Stimulated activated CD8-positive, alpha-beta memory T cell treated with anti-CD3 and anti-CD28 coated beads, Interleukin-4, amount 100 ng/mL, for 4 hours (primary cell): ENCODE measurements around the gene SP2.
A peak's percentile ranks its signal among the peaks of the same experiment; 100 is the strongest.

ENCODE experiments used
- DNase-seq, 2 donors: peaks; one replicate each; pipeline ENCODE4 v3.0.0-alpha.2; 2020; ENCODE audit warnings: low read depth in 2 of 2, low spot score in 1 of 2

Gene SP2

GRCh38 chr17:47889734-47890529 lies 6.1 kb upstream of the SP2 start:
- DNase-seq: peak; percentile 79 to 94

DNA sequence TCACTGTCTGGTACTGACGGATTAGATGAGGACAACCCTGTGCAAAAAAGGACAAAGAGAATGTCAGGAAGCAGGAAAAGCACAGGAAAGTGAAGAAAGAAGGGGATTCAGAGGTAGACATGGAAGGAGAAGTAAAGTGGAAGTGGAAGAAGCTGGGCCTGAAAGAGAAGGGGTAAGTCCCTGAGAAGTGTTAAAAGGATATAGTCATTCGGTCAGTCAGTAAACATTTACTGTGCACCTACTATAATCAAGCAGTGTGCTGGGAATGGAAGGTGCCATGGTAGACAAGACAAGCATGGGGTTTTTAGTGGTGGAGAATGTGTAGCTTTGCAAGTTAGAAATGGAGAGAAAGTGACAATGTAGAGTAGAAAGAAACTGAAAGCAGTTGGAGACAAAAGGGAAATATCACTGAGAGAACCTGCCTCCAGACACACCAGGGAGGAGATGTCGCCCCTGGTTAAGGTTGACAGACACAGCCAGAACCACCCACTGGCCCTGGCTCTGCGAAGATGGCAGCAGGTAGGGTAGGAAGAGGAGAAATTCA lies 4.4 kb upstream of the SP2 start:
- DNase-seq: no peak

- DNase-seq: no peak
Measured at GRCh38 chr17:47894498-47895346, 1.3 kb upstream of the SP2 start.

- DNase-seq: no peak
Measured at GRCh38 chr17:47895347-47895855, 635 bp upstream of the SP2 start.

GRCh38 chr17:47896672-47897490 lies 845 bp downstream of the SP2 start:
- DNase-seq: peak; percentile 1 to 6

- no peak for DNase-seq
Measured at GRCh38 chr17:47897561-47897960, 1.5 kb downstream of the SP2 start.

- no peak for DNase-seq
Measured at GRCh38 chr17:47898241-47898640, 2.2 kb downstream of the SP2 start.

GRCh38 chr17:47899643-47900042 lies 3.6 kb downstream of the SP2 start:
- no peak for DNase-seq

DNA sequence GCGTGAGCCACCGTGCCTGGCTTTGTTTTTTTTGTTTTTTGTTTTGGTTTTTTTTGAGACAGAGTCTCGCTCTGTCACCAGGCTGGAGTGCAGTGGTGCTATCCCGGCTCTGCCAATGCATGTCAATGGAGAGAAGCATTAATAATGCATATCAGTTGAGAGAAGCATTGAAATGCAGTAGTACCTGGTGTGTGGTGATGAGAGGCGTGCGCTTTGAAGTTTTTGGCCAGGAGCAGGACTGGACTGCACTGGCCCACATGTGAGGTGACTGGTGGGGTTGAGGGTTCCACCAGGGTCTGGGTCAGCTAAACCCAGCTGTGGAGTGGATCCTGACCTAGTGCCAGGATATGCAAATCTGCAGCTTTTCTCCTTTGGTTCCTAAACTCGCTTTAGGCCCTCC lies 5.4 kb downstream of the SP2 start:
- no peak for DNase-seq

DNA sequence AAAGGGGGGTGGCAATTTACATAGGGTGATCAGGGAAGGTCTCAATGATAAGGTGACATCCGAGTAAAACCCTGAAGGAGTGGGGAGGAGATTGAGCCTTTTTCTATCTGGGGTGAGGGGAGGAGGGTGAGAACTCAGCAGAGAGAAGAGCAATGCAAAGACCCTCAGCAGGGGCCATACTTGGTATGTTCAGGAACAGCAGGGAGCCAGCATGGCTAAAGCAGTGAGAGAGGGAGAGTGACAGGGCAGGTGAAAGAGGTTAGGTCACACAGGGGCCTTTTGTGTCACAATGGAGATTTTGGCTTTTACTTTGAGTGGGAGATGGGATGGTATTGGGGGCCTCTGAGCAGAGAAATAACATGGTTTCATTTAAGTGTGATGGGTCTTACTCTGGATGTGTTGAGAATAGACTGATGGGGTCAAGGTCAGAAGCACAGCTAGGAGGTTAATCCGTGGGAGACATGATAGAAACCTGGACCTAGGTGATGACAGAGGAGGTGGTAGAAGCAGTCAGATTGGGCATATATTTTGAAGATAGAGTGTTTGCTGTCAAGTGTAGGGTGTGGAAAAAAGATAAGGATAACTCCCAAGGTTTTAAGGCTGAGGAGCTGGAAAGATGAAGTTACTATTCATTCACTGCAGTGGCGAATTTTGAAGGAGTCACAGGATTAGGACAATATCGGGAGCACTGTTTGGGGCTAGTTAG lies 6.2 kb downstream of the SP2 start:
- DNase-seq: no peak

DNA sequence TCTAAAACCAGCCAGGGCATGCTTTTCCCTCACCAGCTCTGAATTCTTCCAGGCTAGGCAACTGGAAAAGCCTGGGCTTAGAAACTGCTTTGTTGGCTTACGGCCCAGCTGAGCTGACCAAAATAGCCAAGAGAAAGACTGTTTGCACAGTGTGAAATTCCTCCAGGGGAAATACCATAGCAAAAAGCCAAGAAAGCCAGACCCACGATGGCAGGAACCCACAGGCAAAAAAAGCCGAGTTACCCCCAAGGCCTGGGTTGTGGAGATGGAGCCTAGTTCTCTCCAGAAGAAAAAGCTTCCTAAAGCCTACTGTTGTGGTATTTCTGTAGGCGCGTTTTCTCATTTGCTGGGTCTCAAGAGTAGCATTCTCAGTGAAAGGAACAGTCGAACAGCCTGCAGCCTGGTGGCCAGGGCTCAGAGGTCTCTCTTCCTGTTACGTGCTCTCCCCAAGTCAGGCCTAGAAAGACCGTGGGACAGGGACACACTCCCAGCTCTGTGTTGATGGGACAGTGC lies 9.2 kb downstream of the SP2 start:
- DNase-seq: no peak

DNA sequence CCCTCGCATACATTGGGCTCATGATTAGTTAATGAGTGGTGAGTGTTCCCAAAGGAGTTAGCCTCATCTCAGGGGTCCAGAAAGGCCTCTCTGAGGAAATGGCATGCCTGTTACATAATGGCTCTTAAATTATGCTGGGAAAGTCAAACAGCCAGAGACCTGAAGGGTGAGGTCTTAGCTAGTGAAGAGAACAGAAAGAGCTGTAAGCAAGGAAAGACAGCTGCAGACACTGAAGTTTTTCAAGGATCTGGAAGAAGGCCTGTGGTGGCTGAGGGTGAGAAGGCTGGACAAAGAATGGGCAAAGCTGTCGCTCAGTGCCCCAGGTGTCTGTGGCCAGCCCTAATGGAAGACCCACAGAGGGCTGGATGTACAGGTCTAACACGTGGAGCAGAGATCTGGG lies 10.4 kb downstream of the SP2 start:
- DNase-seq: no peak

DNA sequence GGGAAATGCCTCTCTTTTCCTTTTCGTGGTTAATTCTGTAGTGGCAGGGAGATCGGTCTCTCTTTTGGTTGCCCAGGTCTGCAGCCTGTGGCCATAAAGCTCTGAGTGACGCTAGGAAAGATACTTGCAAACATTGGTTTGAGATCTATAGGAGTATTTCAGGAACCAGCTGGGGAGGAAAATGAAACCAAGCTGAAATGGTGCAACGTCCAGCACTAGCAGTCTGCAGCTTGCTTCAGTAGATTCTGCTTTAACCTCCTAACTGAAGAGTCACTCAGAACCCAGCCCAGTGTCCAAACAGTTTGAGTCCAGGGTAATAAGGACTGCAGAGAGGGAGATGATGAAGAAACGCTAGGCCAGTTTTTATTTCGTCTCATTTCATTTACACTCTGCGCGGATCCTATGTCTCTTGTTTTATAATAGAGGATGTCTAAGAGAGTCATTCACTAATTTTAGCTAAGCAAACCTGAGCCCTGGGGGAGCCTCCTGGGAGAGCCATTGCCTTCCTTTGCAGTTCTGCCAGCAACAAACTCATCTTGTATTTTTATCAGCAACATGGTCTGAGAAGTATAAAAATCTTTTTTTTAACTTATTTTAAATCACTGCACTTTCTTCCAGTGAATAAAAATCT lies 12.0 kb downstream of the SP2 start:
- no peak for DNase-seq

DNA sequence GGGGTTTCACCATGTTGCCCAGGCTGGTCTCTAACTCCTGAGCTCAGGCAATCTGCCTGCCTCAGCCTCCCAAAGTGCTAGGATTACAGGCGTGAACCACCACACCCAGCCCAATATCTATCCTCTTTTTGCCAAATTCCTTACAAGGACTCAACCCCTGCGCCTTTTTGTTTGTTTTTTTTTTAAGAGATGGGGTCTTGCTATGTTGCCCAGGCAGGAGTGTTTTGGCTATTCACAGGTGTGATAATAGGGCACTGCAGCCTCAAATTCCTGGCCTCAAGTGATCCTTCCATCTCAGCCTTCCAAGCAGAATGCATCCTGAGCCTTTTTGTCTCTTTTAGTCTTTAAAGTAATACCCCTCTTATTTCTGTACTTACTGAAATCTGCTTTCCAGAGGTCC lies 17.0 kb downstream of the SP2 start:
- no peak for DNase-seq

DNA sequence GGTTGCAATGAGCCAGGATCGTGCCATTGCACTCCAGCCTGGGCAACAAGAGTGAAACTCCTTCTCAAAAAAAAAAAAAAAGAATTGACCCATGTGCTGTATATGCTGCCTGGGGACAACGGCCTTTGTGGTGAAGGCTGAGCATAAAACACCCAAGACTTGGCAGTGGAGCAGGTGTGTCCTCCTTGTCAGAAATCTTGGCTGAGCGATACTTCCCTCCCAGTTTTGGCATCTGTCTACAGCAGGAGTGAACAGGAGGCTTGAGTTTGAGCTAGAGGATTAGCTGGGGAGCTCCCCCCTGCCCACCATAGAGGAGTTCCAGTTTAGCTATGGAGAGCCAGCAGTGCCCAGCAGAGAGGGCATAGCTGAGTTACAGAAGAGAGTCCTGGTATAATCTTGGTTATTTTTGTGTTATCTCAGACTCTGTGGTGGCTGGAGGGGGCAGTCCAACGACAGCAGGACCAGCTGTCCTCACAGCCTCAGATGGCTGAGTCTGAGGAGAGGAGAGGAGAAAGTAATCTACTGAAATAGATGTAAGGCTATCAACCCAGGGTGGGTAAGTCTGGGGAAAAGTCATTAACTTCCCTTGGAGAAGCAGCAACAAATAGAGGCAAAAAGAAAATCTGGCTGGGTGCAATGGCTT lies 18.4 kb downstream of the SP2 start:
- no peak for DNase-seq

DNA sequence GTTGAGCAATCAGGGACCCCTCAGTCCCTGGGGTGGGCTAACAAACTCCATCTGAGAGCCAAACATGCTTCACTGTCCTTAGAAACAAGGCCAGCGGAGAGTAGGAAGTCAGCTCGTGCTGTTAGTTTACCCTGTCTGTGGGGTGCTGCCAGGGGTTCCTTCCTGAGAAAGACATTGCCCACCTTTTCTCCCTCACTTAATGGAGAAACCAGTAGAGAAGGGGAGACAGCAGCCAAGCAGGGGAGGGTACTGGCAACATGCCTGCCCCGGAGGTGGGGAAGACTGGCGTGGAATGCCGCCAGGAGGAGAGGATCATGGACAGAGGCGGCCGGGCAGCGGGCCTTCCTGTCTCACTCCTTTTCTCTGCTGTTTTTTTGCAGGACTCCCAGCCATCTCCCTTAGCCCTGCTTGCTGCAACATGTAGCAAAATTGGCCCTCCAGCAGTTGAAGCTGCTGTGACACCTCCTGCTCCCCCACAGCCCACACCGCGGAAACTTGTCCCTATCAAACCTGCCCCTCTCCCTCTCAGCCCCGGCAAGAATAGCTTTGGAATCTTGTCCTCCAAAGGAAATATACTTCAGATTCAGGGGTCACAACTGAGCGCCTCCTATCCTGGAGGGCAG lies 19.9 kb downstream of the SP2 start:
- no peak for DNase-seq

- no peak for DNase-seq
Measured at GRCh38 chr17:47916489-47917208, 20.6 kb downstream of the SP2 start.

- DNase-seq: no peak
Measured at GRCh38 chr17:47917581-47917980, 21.5 kb downstream of the SP2 start.
